Measurements from ENCODE around the gene UBAP2.

The UBAP2 gene, protein sequence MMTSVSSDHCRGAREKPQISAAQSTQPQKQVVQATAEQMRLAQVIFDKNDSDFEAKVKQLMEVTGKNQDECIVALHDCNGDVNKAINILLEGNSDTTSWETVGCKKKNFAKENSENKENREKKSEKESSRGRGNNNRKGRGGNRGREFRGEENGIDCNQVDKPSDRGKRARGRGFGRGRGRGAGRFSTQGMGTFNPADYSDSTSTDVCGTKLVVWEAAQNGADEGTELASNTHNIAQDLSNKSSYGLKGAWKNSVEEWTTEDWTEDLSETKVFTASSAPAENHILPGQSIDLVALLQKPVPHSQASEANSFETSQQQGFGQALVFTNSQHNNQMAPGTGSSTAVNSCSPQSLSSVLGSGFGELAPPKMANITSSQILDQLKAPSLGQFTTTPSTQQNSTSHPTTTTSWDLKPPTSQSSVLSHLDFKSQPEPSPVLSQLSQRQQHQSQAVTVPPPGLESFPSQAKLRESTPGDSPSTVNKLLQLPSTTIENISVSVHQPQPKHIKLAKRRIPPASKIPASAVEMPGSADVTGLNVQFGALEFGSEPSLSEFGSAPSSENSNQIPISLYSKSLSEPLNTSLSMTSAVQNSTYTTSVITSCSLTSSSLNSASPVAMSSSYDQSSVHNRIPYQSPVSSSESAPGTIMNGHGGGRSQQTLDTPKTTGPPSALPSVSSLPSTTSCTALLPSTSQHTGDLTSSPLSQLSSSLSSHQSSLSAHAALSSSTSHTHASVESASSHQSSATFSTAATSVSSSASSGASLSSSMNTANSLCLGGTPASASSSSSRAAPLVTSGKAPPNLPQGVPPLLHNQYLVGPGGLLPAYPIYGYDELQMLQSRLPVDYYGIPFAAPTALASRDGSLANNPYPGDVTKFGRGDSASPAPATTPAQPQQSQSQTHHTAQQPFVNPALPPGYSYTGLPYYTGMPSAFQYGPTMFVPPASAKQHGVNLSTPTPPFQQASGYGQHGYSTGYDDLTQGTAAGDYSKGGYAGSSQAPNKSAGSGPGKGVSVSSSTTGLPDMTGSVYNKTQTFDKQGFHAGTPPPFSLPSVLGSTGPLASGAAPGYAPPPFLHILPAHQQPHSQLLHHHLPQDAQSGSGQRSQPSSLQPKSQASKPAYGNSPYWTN

DNA sequence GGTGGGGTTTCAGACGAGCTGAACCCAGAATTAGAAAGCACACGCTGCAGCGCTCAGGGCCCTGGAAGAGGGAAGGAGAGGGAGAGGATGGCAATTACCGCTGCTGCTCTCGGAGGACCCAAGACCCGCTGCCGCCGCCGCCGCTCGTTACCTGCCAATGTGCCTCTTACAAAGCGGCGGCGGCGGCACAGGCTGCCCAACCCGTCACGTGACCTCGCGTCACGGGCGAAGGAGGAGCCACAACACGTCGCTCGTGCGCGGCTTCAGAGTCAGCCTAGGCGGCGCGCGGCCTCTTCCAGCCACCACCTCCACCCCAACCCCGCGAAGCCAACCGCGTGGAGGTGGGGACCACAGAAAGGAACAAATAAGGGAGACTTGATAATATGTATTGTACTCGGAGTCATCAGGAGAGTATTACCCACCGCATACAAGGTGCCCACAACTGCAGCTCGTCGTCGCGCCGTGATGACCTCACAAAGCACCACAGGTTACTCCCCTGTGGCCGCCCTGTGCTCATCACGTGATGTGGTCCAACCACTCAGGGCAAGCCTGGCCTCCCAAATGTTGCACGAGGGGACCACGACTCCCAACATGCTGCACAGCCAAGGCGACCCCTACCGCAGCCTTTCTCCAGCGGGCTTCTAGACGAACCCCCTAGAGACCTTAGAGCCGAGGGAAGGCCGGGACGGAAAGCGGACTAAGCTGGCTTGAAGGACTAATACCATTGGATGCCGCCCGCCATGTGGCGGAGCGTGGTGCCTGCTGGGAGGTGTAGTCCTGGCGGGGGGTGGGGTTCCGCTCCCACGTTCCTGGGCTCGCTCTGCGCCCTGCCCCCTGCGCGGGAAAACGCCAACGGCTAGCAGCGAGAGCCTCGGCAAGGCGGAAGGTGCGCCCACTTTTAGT lies at the start of gene UBAP2:
Gene UBAP2 (minus strand): TSS at position 161 of the 903 bp plus-strand sequence. CDS start 31,739 bp downstream, outside the sequence.
- DNase-seq (ENCODE audit: low spot score): peak; percentile 97

DNA sequence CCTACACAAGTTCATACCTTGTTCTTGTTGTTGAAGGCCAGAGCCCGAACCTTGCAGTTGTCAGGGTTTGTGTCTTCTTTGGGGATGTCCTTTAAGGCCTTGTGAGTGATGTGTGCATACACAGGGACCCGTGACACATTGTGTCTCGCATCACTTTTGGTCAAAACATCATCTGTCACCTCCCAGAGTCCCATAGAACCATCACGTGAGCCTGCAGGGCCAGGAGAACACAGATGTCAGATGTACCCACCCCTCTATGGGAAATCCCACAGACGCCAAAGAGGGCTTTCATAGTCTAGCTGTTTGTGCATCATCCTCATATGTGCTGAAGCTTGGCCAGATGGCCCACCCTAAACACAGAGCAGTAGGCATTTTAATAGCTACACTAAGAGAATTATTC lies 49.6 kb upstream of the UBAP2 start:
- DNase-seq (ENCODE audit: low spot score): no peak

DNA sequence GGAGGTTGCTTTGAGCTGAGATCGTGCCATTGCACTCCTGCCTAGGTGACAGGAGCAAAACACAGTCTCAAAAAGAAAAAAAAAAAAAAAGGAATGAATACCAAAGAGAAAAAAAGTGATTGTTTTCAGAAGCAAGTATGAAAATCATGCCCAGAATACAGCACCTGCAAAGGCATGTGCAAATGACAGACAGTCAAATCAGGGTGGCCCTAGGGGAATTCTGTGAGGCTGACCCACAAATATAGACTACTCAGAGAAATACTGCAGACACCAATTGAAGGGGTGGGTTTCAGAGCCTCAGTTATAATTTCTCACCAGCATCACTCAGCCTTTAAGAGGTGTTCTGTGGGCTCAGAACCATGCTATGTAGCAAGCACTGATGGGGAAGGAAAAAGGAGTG lies 49.2 kb upstream of the UBAP2 start:
- no peak for DNase-seq (ENCODE audit: low spot score)

DNA sequence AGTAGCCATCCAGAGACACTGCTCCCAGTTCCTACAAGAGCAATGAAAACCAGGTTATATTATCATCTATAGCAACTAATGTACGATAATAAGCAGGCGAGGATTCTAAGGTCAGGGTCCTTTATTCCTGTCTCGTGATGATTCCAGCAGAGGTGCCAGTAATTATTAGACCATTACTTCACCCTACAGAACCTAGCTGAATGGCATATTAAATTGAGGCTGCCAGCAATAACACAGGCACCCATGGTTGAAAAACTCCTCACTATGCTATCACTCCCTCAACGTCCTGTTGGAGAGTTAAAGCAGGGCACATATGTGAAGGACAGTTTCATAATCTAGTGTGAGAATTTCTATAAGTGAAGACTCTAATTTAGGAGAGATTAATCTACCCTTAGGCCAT lies 48.1 kb upstream of the UBAP2 start:
- DNase-seq (ENCODE audit: low spot score): no peak

DNA sequence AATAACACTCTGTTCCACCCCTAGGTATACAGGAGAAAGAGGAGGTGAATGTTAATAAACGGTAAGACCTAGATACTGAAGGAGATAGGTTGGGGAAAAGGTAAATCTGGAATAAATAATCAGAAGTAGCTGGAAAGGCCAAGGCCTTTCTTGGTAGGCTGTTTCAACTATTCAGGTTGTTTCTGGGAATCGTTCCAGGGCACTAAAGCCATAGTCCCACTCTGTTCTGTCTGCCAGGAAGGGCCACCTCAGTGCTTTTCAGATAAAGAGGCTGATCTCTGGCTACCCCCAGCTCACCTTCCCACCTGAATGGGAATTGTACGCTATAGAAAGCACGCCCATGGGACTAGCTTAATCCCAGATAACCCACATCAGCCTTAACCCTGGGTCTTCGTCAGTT lies 44.9 kb upstream of the UBAP2 start:
- no peak for DNase-seq (ENCODE audit: low spot score)

DNA sequence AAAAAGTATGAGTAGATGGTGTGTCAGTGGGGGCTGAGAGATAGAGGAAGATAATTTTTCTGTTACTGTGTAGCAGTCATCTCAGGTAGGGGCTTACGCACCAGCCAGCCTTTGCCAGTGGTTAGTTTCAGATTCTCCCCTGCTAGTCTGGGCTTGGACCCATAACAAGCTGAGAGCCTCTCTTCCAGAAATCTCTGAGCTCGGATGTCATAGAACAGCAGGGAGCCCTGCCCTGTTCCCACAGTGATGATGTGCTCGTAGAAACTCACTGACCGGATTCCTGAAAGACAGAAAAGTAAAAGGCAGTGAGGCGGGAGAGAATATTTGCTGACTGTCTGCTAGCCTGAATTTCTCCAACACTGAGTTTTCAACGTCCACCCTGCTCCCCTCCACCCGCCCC lies 40.6 kb upstream of the UBAP2 start:
- no peak for DNase-seq (ENCODE audit: low spot score)

DNA sequence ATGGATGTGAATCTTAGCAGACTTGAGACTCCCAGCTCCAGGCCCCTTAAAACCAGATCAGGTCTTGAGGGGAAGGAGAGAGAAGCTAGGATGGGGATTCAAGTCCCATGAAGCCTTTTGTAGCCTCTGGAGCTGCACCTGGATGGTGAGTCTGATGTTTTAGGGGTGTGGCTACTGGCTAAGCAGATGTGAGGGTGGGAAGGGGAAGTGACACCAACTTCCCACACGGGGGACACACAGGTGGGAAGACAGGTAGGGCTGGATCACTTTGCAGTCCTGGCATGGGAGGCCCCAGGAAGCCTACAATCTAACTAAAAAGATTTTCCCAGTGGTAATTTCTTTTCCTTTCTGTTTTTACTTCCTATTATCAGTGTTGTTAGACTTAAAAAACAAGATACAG lies 38.7 kb upstream of the UBAP2 start:
- no peak for DNase-seq (ENCODE audit: low spot score)

DNA sequence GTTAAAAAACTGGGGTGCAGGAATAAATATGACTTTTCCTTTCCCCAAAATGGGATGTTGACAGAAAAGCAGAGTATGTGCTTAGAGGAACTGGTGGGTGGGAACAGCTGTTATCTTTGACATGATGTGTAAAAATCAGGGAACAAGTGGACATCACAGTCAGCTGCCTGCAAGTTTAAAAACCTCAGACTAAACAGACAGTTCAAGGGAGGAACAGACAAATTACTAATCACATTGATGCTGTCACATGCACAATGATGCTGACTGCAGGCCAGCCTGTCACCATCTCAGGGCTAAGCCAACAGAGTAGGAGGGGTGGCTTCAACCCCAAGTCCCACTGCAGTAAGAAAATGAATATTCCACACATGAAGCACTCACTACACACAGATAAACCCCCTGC lies 38.2 kb upstream of the UBAP2 start:
- DNase-seq (ENCODE audit: low spot score): no peak

DNA sequence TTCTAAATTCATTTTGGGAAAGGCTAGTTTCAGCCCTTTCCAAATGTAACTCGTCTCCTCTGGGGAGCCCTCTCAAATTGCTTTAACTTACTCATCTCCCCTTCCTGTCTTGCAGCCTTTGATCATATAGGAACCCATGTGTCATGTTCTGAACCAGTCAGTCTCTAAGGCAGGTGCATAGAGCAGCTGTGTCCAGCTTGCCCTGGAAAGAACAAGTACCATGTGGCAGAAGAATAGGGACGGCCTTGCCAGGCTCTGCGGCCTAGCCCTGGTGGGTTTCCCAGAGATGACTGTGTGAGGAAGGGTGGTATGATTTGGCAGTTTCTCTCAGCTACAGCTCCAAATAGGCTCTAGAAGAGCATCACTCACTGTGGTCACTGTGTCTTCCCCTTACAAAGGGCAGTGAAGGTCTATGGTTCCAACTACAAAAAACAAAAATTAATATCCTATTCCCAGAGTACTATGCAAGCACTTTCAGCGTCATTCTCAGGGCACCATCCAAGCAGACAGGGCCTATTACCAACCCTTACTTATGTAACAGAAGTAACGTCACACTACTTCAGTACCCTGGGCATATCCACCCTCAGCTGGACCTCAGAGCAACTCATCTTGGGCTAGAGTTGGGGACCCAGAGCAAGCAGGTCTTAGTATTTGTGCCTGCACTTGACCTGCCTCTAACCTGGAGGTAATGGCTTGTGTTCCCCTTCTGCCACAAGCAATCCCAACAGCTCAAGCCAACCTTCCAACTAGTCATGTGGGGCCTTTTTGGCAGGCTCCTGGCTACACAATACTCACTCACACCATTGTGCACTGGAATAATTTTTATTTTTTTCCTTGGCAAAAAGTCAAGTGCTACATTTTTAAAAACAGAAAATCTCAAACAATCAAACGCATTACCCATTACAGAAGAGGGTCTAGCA lies 37.2 kb upstream of the UBAP2 start:
- DNase-seq (ENCODE audit: low spot score): no peak

DNA sequence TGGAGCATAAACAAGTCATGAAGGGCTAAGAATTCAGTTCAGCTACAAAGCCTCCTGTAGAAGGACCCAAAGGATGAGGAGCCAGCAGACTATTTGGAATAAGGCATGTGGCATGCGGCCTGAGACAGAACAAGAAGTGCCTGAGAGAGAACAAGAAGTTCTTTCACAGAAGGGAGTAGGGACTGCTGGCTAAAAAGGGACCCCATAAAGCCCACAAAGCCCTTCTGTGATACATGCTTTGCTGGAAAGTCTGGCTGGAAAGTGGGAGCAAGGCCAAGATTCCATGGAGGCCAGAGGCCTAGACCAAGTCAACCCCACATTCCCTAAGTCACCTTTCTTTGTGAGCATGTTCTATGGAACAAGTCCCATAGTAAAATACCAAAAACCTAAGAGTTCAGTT lies 35.9 kb upstream of the UBAP2 start:
- no peak for DNase-seq (ENCODE audit: low spot score)

DNA sequence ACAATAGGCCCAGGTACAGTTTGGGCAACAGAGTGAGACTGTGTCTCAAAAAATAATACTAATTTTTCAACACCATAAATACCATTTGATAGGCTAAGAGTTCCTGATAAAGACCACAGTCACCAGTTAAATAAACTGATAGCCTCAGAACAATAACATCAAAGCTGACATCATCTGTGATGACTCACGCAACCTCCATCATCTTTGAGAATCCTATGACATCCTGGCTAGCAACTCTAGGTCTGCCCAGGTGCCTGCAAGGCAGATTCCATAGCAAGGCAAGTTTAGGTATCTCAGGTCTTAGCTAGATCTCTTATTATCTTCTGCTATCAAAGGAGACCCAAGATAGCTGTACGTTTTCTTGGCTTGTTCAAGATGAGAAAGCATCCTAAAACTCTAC lies 30.5 kb upstream of the UBAP2 start:
- DNase-seq (ENCODE audit: low spot score): peak; percentile 78

DNA sequence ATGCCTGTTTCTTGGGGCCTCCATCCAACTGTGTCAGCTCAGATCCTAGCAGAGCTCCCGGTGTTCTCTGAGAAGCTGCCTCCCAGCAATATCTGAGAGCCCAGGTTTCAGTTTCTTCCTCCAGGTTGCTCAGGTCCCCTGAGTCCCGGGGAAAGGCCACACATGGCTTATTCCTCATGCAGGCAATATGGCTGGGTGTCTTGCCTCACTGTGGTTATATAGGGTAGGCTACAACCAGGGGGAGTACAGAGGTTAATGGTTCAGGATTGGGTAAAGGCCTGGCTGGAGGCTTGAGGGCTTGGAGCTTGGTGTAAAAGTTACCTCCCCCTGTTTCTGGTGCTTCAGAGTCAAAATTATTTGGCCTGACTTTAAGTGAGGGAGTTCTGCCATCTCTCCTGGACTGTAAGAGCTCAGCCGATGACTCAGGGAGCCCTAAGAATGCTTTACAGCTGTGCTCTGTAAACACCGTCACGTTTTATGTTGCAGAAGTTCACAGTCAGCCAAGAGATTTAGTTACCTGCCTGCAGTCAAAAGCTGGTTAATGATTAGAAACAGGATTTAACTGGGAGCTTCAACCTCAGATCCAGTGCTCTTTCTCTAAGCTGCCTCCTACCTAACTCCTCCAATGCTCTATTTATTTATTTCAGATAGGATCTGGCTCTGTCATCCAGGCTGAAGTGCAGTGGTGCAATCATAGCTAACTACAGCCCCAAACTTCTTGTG lies 24.3 kb upstream of the UBAP2 start:
- peak; percentile 94 for DNase-seq (ENCODE audit: low spot score)

DNA sequence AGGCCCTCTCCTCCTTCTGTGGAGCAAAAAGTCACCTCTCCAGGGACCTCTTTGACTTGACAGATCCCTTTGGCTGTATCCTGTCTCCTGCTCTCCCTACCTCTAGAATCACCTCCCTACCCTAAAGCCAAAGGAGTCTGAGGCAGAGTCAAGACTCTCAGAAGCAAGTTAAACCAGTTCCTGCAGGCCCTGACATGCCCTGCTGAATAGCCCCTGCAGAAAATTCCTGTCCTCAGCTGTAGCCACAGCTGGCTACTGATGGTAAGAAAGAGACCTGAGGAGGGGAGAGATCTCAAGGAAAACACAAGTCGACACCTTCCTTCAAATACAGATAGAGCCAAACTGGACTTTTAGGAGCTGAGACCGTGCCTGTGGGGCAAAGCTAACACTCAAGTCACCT lies 23.7 kb upstream of the UBAP2 start:
- peak; percentile 41 for DNase-seq (ENCODE audit: low spot score)

DNA sequence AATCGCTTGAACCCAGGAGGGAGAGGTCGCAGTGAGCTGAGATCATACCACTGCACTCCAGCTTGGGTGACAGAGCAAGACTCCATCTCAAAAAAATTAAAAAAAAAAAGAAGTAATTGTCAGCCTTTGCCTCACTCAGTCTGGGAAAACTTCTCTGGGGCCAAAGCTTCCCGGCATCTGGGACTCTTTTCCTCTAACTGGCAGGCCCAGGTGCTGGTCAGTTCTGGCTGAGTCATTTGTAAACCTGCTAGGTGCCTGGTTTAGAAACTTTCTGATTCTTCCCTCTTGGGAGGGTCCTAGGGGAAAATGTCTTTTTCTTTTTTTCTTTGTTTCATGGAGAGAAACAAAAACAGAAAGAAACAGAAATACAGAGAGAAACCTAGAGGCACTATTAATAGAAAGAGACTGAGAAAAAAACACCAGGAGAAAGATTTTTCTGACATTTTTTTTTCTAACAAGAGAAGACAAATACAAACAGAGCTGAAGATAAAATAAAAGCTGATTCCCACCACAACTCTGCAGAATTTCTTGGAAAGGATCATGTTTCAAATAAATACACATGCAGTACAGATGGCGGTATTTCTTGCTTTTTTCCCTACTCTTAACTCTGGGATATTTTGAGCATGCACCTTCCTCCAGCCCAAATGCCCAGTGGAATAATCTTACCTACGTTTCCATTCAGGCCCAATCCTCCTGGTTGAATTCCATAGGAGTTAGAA lies 22.1 kb upstream of the UBAP2 start:
- DNase-seq (ENCODE audit: low spot score): no peak

DNA sequence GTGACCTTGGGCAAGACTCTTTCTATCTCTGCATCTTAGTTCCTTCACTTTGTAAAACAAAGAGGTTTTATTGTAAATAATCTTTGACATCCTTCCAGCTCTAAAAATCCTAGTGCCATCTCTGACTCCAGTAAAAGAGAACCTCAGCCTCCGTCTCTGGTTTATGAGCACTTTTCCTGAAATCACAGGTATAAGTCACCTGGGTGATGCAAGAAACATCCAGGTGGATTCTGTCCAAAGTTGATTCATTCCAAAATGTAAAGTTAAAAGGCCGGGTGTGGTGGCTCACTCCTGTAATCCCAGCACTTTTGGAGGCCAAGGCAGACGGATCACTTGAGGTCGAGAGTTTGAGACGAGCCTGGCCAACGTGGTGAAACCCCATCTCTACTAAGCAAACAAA lies 21.1 kb upstream of the UBAP2 start:
- no peak for DNase-seq (ENCODE audit: low spot score)

DNA sequence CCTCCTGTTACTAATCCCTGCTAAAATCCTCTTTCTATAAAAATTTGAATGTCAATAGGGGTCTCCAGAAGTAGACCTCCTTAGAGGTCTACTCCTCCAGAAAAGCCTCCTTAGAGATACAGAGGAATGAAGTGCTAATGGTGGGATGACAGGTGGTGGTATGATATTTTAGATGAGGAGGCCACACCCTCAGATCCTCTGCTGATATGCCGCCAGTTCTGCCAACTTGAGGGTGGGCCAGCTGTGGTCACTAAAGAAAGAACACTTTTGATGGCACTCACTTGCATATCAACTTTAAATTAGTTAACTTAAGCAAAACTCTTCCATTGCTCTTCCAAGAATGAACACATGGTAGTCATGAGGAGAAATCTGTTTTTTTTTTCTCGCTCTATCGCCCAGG lies 16.9 kb upstream of the UBAP2 start:
- DNase-seq (ENCODE audit: low spot score): no peak

DNA sequence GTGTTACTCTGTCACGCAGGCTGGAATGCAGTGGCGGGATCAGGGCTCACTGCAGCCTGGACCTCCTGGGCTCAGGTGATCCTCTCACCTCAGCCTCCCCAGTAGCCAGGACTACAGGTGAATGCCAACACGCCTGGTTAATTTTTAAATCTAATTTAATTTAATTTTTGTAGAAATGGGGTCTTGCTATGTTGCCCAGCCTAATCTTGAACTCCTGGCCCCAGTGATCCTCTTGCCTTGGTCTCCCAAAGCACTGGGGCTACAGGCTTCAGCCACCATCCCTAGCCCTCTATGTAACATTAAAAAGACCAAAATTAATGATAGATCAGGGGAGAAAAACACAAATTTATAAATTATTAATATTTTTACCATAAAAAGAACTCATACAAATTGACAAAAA lies 11.3 kb upstream of the UBAP2 start:
- no peak for DNase-seq (ENCODE audit: low spot score)

DNA sequence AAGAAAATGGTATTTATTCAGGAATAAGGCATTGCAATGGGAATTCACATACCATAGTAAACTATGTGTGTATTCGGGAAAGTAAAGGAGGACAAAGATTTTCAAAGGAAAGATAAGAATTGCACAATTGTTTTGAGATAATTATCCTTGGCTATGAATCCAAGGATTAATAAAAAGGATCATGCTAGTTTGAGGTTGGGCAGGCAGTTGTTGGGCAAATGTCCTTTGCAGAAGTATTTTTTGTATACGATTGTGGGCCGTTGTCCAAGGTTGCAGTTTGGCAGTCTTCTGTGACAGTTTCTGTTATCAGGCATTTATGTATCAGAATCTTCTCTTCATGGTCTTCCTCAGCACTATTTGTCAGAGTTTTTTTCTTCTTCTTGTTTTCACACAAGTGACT lies 10.6 kb upstream of the UBAP2 start:
- DNase-seq (ENCODE audit: low spot score): no peak

Data from kidney tubule cell (primary cell).